ENCODE data around the gene PAK4.

The PAK4 gene

DNA sequence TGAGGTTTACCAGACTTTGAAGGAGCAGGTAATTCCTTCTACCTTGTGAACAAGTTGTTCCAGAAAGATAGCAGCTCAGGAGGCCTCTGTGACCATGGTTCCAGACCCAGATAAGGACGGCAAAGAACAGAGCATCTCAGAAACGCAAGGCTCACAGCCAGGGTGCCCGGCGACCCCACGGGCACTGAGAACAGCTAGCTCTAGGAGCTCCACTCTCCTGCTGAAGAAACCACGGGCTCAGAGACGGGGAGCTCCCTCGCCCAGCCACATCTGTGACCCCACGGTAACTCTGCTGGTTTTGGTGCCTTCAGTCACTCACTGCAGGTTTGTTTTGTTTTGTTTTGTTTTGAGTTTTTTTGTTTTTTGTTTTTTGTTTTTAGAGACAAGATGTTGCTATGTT lies 55.2 kb downstream of the PAK4 start:
- DNase-seq (ENCODE audit: low read depth), result no peak

DNA sequence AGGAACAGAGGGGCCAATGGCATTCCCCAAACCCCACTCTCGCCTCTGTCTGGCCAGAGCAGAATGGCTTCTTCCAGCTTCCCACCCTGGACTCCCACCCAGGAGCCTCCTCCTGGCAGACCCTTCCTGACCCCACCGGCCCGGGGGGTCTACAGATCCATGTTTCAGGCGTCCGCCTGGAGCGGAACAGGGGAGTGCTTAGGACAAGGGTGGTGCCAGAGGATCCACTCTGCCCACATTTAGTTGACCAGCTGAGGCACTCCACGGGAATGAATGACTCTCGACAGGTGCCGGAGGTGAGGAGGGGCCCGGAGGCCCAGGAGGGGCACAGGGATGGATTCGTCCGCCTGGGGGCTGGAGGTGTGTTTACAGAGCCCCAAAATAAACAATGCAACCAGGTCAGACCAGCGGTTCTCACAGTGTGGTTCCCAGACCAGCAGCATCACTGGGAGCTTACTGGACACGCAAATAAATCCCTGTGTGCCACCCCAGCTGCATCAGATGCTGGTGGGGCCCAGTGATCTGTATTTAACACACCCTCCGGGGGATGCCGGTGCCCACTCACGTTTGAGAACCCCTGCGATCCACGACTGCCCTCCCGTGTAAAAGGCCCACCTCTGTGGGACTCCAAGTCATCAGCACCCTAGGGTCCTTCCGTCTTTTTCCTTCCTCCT lies 56.1 kb downstream of the PAK4 start:
- no peak for DNase-seq (ENCODE audit: low read depth)

DNA sequence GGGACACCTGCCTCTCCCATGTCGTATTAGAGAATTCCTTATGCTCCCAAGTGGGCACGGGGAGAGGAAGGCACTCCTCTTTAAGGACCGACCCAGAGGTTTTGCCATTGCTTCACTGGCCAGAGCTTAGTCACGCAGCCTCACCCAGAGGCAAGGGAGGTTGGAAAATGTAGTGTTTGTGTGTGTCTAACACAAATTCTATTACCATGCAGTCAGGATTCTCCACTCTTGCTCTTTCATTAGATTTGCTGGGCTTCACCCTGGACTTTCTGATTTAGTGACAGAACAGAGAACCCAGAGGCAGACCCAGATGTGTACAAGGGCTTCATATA lies 56.6 kb downstream of the PAK4 start:
- no peak for DNase-seq (ENCODE audit: low read depth)

DNA sequence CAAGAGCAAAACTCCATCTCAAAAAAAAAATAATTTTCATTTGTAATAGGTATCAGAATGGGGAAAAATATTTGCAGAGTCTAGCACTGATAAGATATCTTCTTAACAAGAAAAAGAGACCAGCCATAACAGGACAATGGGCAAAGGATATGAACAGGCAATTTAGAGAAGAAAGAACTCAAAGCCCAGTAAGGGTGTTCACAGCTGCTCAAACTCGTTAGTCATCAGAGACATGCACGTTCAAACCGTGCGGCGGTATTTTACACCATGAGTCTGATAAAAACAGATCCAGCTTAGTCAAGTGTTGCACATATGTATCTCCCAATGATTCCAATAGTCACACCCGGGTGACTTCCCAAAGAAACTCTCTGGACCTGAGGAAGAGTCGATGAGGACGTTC lies 57.5 kb downstream of the PAK4 start:
- DNase-seq (ENCODE audit: low read depth), result no peak

DNA sequence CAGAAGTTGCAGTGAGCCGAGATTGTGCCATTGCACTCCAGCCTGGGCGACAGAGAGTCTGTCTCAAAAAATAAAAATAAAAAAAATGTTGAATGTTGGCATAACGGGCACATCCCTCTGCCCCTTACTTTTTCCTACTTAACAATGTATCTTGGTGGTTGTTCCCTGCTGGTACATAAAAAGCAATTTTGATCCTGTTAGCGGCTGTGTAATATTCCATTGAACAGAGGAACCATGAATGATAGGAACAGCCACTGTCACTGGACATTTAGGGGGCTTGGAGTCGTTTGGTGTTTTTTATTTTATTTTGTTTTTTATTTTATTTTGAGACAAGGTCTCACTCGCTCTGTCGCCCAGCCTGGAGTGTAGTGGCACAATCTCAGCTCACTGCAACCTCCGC lies 60.8 kb downstream of the PAK4 start:
- no peak for DNase-seq (ENCODE audit: low read depth)

DNA sequence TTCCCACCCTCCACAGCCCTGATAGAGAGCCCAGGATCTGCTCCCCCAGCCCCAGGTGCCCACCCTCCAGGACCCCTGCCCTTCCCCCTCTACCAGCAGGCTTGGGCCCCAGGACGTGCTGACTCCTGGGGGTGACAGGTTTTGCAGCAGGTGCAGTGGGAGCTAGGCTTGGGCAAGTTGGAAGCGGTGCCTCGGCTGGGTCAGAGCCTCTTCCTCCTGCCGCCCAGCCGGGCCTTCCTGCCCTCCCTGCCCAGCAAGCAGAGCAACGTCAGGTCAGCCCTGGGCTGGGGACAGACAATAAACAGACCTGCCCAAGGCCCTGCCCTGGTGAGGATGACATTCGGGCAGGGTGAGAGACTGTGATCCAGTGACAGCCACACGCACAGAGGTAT lies 62.0 kb downstream of the PAK4 start:
- no peak for DNase-seq (ENCODE audit: low read depth)

DNA sequence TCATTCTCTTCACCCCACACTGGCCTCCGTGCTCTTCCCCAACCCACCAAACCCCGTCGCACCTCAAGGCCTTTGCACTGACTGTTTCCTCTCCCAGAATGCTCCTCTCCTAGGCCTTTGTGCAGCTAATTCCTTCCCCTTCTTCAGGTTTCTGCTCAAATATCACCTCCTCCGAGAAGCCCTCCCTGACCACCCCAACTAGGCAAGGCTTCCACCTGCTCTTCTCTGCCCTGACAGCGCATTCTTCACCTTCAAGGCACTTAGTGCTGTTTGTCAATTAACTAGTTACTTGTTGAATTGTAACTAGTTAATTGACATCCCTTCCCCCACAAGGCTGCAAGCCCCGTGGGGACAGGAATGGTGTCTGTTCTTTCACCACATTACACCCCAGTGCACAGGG lies 63.4 kb downstream of the PAK4 start:
- no peak for DNase-seq (ENCODE audit: low read depth)

DNA sequence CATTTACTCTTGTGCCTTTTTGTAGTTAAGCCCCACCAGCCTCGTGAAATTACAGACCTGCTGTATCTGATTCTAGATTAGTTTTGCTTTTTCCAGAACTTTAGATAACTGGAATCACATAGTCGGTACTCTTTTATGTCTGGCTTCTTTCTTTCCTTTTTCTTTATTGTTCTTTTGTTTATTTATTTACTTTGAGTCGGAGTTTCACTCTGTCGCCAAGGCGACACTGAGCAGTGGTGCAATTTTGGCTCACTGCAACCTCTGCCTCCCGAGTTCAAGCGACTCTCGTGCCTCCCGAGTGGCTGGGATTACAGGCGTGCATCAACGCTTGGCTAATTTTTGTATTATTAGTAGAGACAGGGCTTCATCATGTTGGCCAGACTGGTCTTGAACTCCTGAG lies 65.2 kb downstream of the PAK4 start:
- no peak for DNase-seq (ENCODE audit: low read depth)

DNA sequence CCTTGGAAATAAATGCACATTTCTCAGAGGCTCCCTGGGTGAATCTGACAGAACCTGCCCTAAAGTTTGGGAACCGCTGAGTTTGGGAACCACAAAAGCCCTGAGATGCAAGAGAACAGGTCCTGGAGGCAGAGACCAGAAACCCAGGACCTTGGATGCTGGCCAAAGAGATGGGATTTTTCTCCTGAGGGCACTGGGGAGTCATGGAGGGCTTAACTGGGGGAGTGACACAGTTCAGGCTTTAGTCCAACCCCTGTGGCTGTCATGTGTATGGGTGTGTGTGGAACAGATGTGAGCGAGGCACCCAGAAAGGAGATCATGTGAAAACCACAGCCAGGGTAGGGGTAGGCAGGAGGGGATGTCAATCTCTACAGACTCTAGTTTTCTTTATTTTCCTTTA lies 67.3 kb downstream of the PAK4 start:
- DNase-seq (ENCODE audit: low read depth), result no peak

DNA sequence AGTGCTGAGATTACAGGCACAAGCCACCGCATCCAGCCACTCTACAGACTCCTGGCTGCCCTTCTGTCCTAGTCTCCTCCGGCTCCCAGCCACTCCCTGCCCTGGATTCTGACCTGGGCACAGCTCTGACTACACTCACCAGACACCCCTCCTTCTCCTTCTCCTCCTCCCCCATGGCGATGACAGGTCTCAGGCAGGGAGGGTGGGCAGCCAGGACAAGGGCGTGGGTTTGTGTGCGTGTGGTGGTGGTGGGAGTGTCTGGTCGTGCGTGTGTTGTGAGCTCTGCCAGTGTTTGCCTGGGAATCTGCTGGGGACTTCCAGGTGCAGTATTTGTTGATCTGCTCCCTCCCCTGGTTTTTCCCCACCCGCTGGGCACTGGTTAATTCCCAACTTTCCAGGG lies 68.2 kb downstream of the PAK4 start:
- no peak for DNase-seq (ENCODE audit: low read depth)

DNA sequence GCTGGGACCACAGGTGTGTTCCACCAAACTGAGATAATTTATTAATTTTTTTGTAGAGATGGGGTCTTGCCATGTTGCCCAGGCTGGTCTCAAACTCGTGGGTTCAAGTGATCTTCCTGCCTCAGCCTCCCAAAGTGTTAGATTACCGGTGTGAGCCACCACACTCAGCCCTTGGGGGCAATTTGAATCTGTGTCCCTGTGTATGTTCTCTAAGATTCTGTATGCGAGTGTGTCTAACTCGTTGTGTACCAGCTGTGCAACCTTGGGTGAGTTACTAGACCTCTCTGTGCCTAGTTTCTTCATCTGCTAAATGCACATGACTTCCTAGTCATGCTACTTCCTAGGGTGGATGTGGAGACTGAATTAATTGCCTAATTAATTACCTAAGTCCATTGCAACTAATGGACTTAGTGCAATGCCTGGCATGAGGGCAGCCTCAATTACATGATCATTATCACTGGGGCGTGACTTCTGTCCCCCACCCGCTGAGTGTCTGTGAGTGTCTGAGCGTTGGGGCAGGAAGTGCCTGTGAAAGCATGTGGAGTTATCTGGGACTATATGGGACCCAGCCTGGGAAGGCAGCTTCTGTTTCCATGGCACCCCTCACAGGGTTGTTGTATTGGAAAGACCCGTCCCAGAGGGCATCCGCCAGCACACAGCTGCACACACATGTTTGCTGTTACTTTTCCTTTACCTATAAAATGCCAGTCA lies 69.4 kb downstream of the PAK4 start:
- no peak for DNase-seq (ENCODE audit: low read depth)

DNA sequence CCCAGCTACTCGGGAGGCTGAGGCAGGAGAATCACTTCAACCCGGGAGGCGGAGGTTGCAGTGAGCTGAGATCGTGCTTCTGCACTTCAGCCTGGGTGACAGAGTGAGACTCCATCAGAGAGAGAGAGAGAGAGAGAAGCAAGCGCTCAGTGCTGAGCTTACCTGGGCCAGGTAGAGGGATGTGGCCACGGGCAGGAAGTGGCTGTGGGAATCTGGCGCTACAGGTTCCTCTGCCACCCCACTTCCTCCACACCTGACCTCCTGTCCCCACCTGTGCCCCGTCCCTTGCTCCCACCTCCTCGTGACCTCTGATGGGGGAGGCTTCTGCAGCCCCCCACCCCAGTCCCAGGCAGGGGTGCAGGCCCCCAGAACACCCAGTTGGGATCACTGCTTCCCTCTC lies 70.2 kb downstream of the PAK4 start:
- no peak for DNase-seq (ENCODE audit: low read depth)

DNA sequence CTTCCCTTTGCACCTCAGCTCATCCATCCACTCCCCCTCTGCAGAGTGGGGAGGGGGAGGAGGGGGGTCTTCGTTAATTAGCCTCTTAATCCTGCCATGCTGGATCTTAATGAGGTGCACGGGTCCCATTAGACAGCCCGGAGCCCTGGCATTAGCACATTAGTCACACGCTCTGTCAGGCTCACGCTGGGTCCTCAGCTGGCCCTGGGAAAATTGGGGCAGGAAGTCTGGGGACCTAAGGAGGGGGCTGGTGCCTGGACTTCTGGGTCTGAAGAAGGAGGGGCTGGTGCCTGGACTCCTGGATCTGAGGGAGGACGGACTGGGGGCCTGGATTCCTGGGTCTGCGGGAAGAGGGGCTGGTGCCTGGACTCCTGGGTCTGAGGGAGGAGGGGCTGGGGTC lies 70.7 kb downstream of the PAK4 start:
- DNase-seq (ENCODE audit: low read depth), result no peak

DNA sequence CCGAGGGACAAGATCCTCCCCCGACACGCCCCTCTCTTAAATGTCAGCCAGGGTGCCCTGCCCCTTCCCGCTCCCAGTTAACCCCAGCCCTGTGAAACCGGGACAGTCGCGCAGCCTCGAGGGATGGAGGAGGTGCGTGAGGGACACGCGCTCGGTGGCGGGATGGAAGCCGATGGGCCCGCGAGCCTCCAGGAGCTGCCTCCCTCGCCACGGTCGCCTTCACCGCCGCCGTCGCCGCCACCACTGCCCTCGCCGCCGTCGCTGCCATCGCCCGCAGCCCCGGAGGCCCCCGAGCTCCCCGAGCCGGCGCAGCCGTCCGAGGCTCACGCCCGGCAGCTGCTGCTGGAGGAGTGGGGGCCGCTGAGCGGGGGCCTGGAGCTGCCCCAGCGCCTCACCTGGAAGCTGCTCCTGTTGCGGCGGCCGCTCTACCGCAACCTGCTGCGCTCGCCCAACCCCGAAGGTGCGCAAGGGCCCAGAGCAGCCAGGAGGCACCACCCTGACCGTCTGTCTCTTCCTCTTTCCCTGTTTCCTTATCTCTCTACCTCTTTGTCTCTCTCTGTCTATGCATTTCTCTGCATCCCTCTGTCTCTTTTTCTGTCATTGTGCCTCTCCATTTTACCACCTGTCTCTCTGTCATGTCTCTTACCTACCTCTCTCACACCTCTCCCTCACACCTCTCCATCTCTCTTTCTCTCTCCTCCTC lies 71.4 kb downstream of the PAK4 start, which contains the start of gene NCCRP1:
Gene NCCRP1, plus strand, starts transcription at position 105 of the 703 bp plus-strand sequence. Its CDS starts 19 bp downstream, at position 124.
- no peak for DNase-seq (ENCODE audit: low read depth)

DNA sequence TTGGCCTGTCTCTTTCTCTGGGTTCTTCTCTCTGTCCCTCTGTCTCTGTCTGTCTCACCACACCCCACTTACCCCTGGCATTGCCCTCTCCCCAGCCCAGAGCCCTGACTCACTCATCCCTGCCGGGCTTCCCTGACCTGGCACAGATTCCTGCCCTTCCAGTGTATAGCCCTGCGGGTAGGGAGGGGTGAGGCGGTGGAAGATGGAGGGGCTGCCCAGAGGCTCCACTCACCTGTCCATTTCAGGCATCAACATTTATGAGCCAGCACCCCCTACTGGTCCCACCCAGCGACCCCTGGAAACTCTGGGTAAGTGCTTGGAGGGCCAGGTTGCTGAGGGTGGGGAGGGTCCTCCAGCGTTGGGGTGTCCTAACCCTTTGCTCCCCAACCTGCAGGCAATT lies 72.2 kb downstream of the PAK4 start:
- DNase-seq (ENCODE audit: low read depth), result no peak

DNA sequence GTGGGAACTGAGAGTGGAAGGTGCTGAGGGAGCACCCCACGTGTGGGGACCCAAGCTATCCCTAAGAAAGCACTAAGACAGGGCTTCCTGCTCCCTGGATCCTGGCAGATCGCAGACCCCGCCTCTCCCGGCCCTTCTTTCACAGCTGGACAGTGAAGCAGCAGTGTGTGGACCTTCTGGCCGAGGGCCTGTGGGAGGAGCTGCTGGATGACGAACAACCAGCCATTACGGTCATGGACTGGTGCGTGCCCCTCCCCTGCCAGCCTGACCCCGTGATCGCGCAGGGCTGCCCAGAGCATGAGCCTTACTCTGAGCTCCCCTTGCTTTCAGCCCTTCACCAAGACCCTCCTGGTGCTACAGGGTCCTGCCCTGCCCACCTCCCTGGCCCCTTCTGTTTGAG lies 73.4 kb downstream of the PAK4 start:
- DNase-seq (ENCODE audit: low read depth), result no peak

DNA sequence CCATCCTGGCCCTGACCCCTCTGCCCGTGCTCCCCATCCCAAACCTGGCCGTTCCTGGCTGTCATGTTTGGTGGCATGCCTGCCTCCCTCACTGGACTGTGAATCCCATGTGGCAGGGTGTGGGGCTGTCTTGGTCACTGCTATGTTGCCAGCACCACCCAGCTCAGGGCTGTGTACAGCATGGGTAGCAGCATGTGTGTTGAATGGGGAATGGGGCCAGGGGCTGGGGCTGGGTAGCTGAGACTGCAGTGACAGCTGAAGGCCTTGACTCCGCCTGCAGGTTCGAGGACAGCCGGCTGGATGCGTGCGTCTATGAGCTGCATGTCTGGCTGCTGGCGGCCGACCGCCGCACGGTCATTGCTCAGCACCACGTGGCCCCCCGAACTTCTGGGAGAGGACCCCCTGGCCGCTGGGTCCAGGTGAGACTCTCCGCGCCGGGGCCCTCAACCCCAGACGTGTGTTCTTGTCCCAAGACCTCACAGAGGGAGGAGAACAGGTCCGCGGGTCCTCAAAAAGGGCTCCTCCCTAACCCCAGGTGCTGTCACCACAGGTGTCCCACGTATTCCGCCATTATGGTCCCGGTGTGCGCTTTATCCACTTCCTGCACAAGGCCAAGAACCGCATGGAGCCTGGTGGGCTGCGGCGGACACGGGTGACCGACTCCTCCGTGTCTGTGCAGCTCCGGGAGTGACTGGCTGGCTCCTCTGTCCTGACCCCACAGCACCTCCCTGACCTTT lies 74.6 kb downstream of the PAK4 start:
- DNase-seq (ENCODE audit: low read depth), result no peak

DNA sequence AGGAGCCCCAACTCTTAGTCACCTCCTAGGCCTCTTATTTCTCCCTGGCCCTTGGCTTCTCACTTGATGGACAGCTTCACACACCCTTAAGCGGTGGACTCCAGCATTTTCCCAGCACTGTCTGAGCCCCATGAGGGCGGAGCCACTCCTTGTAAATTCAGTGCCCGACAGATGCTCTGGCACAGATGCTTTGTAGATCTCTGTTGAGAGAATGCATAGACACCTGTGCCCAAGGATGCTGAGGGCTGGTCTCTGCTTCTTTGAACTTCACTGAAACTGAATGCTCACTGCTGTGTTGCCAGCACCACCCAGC lies 75.2 kb downstream of the PAK4 start:
- DNase-seq (ENCODE audit: low read depth), result no peak

DNA sequence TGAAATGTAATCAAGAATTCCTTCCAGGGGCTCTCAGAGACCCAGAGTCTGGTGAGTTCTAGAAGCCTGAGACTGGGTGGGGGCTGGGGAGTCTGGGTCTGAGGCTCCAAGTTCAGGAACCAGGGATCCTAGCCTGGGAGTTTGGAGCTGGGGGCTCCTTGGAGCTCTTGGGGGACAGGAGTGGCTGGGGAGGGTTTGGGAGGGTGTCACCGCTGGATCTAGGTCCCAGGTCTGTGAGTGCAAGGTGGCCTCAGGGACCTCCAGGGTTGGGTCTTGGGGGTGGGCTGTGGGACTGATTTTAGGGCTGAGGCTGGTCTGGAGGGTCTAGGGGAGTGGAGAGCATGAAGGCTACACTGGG lies 77.4 kb downstream of the PAK4 start:
- no peak for DNase-seq (ENCODE audit: low read depth)

DNA sequence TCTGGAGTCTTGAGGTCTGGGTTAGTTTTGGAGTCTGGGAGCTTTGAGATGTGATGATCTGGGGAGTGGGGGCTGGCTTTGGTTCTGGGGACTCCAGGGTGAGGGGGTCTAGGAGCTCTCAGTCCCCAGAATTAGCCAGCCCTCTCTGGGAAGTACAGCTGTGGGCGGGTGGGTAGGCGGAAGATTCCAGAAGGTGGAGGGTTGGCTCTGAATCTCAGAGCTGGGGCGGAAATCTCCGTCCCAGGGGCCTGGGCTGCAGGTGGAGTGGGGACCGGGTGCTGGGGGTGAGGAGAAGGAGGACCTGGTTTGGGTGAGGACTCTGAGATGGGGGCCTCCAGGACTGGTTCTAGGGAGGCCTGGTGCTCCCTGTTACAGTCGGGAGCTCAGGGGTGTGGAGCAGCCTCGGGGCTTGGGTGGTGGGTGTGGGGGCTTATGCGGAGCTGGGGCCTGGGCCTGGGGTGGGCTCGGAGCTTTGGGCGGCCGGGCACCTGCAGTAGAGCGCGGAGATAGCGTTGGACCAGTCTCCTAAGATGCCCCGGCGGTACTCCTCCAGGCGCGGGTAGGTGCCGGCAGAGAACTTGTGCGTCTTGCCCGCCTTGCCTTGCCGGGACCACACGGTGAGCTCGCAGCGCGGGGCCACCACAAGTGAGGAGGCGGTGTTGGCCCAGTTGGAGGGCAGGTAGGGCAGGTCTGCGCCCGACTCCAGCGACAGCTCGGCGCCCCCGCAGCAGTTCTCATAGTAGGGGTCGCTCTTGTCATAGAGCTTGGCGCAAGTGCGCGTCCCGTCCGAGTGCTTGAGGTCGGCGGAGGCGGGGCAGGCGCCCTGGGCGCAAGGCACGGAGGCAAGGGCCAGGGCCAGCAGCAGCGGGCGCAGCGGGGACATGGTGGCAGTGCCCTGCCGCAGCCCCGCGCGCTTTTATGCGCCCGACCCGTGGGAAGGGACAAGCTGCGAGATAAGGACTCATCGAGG lies 78.1 kb downstream of the PAK4 start, which contains the start of gene SYCN:
Gene SYCN, minus strand, starts transcription at position 892 of the 970 bp plus-strand sequence. Its CDS starts 9 bp downstream, at position 883.
- no peak for DNase-seq (ENCODE audit: low read depth)

DNA sequence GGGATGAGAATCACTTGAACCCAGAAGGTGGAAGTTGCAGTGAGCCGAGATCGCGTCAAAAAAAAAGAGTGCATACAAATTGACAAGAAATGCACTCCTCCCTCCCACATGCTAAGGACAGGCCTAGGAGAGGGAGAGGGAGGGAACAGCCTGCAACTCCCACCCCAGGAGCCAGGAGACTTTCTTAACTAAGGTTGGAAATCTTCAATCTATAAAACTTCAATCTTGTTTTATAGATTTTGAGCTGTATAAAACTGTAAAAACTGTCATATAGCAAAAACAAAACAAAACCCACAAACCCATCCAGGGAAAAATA lies 79.8 kb downstream of the PAK4 start:
- DNase-seq (ENCODE audit: low read depth), result no peak

DNA sequence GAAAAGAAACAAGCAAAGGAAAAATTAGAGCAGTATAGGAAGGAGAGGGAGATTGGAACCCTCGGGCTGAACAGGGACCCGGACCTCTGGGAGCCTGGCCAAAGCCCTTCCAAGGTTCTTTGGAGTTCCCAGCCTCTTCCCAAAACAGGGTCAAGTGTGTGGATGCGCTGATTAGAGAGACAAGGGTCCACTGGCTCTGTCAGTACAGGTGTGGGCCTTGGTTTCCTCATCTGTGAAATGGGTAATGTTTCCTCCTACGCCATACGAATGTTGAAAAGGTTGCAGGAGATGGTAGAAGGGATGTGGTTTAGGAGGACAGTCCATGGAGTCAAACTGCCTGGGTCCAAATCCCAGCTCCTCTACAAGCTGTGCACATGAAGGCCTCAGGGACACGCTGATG lies 80.5 kb downstream of the PAK4 start:
- DNase-seq (ENCODE audit: low read depth), result no peak
